ENCODE data around the gene AGR2.

AGR2 gene

DNA sequence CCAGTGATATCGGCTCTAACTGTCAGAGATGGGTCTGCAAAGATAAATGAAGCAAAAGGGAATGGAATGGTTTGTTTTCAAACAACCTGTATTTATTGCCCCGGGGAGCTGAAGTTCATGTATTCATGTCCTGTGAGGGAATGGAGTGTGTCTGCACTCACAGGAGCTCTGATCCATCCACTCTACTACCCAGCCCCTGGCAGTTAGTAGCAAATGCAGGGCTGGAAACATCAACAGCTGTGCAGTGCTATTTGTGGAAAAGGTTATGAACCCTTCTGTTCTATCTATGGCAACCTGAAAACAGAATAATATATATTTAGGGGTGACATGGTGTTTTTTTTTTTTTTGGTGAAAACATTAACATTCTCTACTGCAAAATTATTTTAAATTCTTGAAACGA is 9.8 kb downstream of the AGR2 start:
- DNase-seq (ENCODE audit: low read depth): no peak
- TF ChIP-seq, protein P1, sequence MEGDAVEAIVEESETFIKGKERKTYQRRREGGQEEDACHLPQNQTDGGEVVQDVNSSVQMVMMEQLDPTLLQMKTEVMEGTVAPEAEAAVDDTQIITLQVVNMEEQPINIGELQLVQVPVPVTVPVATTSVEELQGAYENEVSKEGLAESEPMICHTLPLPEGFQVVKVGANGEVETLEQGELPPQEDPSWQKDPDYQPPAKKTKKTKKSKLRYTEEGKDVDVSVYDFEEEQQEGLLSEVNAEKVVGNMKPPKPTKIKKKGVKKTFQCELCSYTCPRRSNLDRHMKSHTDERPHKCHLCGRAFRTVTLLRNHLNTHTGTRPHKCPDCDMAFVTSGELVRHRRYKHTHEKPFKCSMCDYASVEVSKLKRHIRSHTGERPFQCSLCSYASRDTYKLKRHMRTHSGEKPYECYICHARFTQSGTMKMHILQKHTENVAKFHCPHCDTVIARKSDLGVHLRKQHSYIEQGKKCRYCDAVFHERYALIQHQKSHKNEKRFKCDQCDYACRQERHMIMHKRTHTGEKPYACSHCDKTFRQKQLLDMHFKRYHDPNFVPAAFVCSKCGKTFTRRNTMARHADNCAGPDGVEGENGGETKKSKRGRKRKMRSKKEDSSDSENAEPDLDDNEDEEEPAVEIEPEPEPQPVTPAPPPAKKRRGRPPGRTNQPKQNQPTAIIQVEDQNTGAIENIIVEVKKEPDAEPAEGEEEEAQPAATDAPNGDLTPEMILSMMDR (IDR thresholded peaks at IDR 0.05; ENCODE audit: control insufficient read depth, insufficient read depth, low read depth, low read length, missing control alignments): no peak
- no peak overlapping the region for H3K4me3 ChIP-seq (ENCODE audit: control insufficient read depth, low read depth, low read length)

DNA sequence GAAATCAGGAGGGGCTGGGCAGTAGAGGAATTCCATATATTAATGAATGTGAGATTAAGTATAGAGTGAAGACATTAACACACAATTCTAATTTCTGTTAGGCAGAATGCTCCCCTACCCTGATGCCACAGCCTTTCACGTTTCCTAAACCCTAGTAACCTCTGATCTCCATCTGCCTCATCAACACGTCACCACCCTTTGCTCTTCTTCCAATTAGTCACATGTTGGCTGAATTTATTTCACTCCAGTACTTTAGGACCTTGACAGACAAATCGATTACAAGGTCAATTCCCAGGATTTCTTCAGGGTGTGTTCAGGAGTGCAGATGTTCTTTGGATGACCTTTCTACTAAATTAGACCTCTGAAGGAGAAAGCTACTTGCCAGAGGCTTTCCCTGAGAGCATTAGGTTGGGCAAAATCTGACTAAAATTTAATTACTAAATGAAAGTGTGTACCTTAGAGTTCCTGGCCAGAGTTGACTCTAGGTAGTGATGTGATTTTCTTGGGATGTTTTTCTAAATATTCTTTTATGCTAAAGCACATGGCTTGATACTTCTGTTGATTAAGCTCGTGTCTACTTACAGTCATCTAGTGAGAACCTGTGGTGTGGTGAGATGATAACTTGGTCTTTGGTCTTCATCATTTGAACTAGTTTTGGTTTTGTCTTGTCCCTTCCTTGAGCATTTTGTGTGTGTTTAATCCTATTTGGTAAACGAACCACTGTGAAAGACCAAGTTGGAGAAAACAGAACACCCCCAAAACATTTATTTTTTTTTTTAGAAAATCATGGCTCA is 12.7 kb downstream of the AGR2 start:
- no peak for DNase-seq (ENCODE audit: low read depth)
- H3K4me3 ChIP-seq (ENCODE audit: control insufficient read depth, low read depth, low read length): no peak overlapping the region
- TF ChIP-seq, protein P1 (IDR thresholded peaks at IDR 0.05; ENCODE audit: control insufficient read depth, insufficient read depth, low read depth, low read length, missing control alignments): no peak

- no peak overlapping the region for H3K4me3 ChIP-seq (ENCODE audit: control insufficient read depth, low read depth, low read length)
- no peak for DNase-seq (ENCODE audit: low read depth)
- TF ChIP-seq, protein P1 (IDR thresholded peaks at IDR 0.05; ENCODE audit: control insufficient read depth, insufficient read depth, low read depth, low read length, missing control alignments): no peak
Observed at GRCh38 chr7:16791071-16791470, 13.7 kb downstream of the AGR2 start.

GRCh38 chr7:16787127-16787526 is 17.7 kb downstream of the AGR2 start:
- no peak for DNase-seq (ENCODE audit: low read depth)
- TF ChIP-seq, protein P1 (IDR thresholded peaks at IDR 0.05; ENCODE audit: control insufficient read depth, insufficient read depth, low read depth, low read length, missing control alignments): no peak
- no peak overlapping the region for H3K4me3 ChIP-seq (ENCODE audit: control insufficient read depth, low read depth, low read length)

GRCh38 chr7:16786257-16786656 is 18.5 kb downstream of the AGR2 start:
- TF ChIP-seq, protein P1 (IDR thresholded peaks at IDR 0.05; ENCODE audit: control insufficient read depth, insufficient read depth, low read depth, low read length, missing control alignments): no peak
- no peak overlapping the region for H3K4me3 ChIP-seq (ENCODE audit: control insufficient read depth, low read depth, low read length)
- no peak for DNase-seq (ENCODE audit: low read depth)

- DNase-seq (ENCODE audit: low read depth): no peak
- TF ChIP-seq, protein P1 (IDR thresholded peaks at IDR 0.05; ENCODE audit: control insufficient read depth, insufficient read depth, low read depth, low read length, missing control alignments): no peak
- H3K4me3 ChIP-seq (ENCODE audit: control insufficient read depth, low read depth, low read length): no peak overlapping the region
Observed at GRCh38 chr7:16785846-16786245, 19.0 kb downstream of the AGR2 start.
